ENCODE measurements around the gene JPH4. TPM values are rescaled to one million over a fixed set of nuclear protein-coding genes. Genes with fewer than 3 reads are reported as not detected.
A peak's percentile ranks its signal among the peaks of the same experiment; 100 is the strongest.
"Not testable (repeated sequence)": the region's sequence is repeated elsewhere in the genome, so short reads cannot be mapped to it uniquely, and the experiment has no call there.

Gene JPH4
- total RNA-seq, 2 donors from 2014 or later: 4.3 to 5.6 TPM

DNA sequence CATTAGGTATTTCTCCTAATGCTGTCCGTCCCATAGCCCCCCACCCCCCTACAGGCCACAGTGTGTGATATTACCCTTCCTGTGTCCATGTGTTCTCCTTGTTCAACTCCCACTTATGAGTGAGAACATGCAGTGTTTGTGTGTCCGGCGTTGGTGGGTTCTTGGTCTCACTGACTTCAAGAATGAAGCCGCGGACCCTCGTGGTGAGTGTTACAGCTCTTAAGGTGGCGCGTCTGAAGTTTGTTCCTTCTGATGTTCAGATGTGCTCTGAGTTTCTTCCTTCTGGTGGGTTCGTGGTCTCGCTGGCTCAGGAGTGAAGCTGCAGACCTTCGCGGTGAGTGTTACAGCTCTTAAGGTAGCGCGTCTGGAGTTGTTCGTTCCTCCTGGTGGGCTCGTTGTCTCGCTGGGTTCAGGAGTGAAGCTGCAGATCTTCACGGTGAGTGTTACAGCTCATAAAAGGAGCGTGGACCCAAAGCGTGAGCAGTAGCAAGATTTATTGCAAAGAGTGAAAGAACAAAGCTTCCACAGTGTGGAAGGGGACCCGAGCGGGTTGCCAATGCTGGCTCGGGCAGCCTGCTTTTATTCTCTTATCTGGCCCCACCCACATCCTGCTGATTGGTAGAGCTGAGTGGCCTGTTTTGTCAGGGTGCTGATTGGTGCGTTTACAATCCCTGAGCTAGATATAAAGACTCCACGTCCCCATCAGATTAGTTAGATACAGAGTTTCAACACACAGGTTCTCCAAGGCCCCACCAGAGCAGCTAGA is 5.4 kb upstream of the JPH4 start:
- DNase-seq (ENCODE audit: low spot score): peak; percentile 48

DNA sequence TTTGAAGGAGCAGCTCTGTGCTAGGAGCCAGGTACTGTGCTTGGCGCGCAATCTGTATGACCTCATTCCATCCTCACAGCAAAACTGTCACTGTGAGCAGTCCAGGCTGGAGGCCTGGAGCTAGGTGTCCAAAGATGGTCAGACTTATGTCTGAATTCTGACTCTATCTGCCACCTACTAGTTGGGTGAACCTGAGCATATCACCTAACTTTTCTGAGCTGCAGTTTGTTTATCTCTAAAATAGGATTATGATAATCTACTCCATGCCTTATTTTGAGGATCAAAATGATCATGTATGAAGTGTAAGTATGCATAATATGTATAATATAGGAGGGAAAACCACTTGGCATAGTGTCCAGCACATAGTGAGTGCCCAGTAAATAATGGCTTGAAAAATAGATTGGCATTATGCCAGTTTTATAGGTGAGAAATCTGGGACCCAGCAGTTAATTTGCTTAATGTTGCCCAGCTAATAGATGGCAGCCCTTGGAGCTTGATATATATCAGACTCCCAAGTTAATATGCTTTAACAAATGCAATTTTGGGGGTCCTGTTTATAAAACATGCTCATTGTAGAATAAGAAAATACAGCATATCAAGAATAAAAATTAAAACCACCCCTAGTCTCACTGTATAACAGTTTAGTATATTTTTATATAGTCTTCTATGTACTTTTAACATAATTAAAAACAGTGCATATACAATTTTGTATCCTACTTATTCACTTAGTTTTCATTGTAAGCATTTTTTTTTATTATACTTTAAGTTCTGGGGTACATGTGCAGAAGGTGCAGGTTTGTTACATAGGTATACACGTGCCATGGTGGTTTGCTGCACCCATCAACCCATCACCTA is 4.5 kb upstream of the JPH4 start:
- intact Hi-C loops (cut with DNase I): no loop called here
- no peak for DNase-seq (ENCODE audit: low spot score)

More for the DNA sequence above, 5.4 kb upstream of the JPH4 start:
- intact Hi-C loops (cut with DNase I): not testable (repeated sequence)

DNA sequence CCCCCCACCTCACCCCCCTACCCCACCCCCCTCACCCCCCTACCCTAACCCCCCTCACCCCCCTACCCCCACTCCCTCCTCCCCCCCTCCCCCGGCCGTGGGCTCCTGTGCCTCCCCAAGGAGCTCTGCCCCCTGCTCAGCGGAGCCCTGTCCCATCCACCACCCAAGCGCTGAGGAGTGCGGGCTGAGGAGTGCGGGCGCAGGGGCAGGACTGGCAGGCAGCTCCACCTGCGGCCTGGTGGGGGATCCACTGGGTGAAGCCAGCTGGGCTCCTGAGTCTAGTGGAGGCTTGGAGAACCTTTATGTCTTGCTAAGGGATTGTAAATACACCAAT is 2.3 kb upstream of the JPH4 start:
- intact Hi-C loops (cut with DNase I): no loop called here
- DNase-seq (ENCODE audit: low spot score): peak; percentile 45

DNA sequence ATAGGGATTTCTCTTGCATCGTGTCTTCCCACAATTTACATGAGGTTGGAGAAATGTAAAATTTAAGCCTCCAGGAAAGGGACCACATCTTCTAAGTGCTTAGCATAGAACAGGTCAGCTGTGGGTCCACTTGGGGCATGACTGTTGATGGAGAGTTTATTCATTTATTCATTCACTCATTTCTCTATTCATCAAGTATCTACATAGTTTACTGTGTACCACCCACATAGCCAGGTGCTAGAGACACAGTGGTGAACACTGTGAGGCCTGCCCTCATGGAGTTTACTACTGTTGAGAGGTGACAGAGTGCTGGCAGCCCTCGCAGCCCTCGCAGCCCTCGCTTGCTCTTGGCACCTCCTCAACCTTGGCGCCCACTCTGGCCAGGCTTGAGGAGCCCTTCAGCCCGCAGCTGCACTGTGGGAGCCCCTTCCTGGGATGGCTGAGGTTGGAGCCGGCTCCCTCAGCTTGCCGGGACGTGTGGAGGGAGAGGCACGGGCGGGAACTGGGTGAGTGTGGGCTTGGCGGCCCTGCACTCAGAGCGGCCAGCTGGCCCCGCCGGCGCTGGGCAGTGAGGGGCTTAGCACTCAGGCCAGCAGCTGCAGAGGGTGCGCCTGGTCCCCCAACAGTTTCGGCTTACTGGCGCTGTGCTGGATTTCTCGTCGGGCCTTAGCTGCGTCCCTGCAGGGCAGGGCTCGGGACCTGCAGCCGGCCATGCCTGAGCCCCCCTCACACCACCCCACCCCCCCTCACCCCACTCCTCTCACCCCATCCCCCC is 1.7 kb upstream of the JPH4 start:
- intact Hi-C loops (cut with DNase I): no loop called here
- peak; percentile 52 for DNase-seq (ENCODE audit: low spot score)

DNA sequence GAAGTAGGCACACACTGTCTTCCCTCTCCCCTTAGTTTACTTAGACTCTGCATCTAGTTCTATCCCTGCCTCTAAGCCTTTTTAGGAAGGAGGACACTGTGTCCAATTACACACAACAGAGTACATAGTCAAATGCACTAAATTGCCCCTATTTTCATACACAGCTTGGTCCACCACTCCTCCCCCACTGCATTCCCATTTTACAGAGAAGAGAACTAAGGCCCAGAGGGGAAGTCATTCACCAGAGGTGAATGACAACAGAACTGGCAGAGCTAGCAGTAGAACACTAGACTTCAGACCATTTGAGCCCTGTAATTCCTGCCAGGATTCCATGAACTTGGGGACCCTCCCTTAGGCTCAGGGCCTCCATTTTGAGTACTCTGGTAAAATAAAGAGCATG is 1.1 kb upstream of the JPH4 start:
- intact Hi-C loops (cut with DNase I): no loop called here
- DNase-seq (ENCODE audit: low spot score): peak; percentile 29

DNA sequence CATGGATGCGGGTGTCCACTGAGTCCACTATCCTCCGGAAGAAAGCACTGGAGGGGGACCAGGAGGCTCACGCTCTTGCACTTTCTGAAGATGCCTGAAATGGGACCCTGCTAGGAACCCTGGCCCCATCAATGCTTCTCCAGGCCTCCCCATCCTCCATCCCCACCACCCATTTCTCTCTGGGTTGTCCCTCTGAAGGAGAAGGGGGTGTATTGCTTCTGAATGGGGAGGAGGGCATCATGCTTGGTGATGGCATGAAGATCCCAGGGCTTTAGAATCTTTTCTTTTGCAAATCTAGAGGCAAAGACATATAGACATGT is 681 bp upstream of the JPH4 start:
- DNase-seq (ENCODE audit: low spot score): no peak
- intact Hi-C loops (cut with DNase I): no loop called here

DNA sequence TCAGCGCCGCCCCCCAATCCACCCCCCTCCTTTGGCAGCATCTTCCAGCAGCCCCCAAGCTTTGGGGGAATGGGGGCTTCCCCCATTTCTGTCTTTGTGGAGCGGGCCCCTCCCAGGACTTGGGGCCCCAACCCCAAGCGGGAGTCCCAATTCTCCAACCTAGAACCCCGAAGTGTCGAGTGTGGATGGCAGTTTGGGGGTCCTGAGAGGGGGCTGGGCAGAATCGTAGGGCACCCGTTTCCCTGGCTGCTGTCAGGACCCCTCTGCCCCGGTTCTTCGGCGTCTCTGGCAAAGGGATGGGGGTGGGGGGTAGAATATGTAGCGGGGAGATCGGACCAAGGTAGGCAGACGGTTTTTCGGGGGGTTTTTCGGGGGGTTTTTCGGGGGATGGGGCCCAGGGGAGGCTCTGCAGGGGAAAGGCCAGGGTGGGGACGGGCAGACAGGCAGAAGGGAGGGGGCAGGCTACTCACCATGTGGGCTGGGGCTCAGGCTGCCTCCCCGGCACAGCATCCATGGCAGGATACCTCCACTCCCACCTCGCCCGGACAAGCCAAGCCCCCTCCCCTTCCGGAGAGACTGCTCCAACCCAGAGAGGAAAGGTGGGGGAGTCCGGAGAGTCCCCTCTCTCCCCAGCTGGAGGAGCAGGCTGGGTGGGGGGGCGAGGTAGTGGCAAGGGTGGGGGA is 739 bp downstream of the JPH4 start:
- intact Hi-C loops (cut with DNase I): no loop called here
- DNase-seq (ENCODE audit: low spot score): peak; percentile 42

DNA sequence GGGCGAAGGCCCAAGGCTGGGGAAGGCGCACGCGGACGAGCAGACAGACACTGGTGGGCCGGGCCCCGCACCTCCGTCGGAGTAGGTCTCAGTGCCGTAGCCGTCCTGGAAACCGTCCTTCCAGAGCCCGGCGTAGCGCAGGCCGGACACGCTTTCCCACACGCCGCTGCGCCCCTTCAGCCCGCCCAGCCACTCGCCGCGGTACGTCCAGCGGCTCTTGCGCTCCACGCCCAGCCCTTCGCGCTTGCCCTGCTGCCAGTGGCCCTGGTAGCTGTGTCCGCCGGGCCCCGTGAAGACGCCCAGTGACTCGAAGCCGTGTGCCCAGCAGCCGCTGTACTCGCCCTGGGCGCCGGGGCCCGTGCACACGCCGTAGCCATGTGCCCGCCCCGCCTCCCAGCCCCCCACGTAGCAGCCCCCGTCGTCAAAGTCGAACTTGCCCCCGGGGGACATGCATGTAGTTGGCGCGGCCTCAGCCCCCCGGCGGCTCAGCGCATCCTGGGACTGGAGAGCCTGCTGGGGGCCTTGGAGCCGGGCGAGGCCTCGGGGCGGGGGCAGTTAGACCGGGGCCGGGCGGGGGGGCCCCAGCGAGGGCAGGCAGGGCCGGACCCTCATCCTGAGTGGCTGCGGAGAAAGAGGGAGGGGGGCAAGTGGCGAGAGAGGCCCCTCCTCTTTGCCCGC is 1.4 kb downstream of the JPH4 start:
- DNase-seq (ENCODE audit: low spot score): peak; percentile 81

DNA sequence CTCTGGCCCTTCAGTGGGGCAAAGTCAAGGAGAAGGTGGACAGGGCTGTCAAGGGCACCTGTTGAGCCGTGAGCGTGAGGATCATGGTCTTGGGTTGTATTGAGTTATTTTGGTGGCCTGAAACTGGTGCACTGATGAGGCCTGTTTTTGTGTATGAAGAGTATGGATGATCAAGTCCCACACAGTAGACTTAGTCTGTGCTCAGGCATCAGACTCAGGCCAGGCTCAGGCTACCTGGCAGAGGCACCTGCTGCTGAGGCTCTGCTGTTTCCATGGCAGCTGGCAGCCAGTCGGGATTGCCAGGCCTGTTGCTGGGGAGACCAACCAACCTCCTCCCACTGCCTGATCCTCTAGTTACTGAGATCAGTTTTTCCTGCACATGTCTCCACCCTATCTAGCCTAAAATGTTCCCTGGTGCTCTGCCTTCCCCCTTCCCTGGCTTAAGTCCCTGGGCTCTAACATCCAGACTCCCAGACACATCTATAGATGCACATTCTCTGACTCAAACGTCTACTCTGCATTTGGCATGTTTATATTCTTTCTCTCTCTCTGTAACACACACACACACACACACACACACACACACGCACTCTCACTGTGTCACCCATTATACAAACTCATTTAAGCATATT is 5.1 kb downstream of the JPH4 start:
- peak; percentile 48 for DNase-seq (ENCODE audit: low spot score)
- intact Hi-C loops (cut with DNase I): no loop called here

More for the DNA sequence above, 1.4 kb downstream of the JPH4 start:
- intact Hi-C loops (cut with DNase I): no loop called here

DNA sequence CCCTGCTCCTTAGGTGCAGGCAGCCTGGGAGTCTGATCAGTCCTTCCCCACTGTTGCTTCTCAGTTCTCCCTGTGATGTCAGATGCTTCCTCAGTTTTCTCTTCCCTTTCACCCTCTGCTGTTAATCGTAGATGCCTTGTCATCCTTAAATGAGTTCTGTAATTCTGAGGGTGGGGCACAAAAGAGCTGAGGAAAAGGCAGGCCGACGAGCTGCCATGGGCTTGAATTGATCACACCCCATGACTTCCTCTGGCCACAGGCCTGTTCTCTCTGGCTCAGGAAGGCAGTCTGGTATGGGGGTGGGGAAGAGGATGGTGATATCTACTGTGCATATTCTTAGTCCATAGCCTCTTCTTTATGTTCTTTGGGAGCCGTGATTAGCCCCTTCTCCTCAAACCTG is 5.8 kb downstream of the JPH4 start:
- peak; percentile 81 for DNase-seq (ENCODE audit: low spot score)
- intact Hi-C loops (cut with DNase I): no loop called here

DNA sequence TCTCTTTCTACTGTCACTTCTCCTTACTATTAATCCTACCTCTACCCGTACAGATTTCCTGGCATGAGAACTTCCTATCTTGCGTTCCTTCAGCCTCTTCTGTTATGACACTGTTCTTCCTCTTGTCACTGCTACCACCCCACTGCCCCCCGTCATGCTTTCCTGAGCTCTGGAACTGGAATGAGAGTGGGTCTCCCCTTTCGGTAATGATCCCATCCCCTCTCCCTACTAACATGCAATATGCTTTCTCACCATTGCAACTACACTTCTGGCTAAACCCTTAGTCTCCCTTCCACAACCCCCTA is 6.1 kb downstream of the JPH4 start:
- DNase-seq (ENCODE audit: low spot score): no peak

DNA sequence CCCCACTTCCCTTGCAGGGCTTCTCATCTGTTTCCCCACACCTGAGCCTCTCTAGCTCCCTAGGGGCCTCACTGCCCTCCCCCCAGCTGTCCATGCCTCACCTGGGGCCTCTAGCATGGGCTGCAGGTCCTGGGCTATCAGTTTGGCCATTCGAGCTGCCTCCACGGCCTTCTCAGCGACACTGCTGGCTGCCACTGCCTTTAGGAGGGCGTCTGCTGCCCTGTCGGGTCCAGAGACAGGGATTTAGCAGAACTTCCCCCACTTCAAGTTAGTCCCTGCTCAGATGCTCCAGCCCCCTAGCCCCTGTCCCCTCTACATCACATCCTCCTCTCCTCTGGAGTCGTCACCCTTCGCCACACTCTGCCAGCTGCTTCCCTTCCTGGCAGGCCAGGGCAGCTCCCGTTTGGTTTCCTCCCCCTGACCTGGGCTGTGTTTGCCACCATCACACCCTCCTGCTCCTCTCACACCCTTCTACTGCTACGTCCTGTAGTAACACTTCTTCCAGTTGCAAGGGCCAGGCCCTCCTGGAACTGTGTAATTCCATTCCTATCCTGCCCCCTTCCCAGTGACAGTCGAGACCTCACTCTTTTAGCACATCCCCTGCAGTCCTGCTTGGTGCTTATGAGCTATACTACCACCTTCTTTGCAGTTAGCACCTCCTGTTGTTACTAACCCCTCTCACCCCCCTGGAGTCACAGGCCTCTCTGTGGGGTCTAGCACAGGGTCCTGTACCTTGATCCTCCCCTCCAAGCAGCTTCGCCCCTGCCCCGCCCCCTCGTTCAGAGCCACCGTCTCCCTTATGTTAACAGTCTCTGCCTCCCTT is 6.7 kb downstream of the JPH4 start:
- intact Hi-C loops (cut with DNase I): no loop called here
- DNase-seq (ENCODE audit: low spot score): peak; percentile 72

More for the DNA sequence above, 6.1 kb downstream of the JPH4 start:
- intact Hi-C loops (cut with DNase I): no loop called here

DNA sequence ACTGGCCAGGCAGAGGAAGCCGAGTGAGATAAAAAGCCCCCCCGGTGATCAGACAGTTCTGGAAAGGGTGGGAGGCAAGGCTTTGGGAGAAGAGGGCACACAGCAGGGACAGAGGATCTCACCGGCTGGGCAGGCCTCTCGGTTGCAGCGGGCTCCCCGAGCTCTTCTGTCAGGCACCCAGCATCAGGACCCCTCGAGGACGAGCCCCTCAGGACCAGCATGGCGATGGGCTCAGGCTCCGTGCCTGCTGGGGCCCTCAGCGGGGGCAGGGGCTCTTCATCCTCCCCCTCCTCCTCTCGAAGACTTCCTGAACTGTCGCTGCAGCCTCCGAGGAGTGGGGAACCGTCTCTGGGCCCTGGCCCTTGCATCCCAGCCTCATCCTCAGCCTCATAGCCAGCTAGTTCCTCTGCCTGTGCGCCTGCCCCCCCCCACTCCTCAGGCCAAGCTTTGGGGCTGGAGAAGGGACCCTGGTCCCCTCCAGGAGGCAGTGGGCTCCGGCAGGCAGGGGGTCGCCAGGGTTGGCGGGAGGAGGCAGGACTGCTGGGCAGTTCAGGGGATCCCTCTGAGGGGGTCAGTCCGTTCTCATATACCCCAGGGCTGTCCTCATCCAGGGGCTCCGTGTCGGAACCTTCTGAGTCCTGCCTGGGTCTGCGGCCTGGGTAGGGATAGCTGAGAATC is 7.6 kb downstream of the JPH4 start:
- intact Hi-C loops (cut with DNase I): no loop called here
- peak; percentile 68 for DNase-seq (ENCODE audit: low spot score)

DNA sequence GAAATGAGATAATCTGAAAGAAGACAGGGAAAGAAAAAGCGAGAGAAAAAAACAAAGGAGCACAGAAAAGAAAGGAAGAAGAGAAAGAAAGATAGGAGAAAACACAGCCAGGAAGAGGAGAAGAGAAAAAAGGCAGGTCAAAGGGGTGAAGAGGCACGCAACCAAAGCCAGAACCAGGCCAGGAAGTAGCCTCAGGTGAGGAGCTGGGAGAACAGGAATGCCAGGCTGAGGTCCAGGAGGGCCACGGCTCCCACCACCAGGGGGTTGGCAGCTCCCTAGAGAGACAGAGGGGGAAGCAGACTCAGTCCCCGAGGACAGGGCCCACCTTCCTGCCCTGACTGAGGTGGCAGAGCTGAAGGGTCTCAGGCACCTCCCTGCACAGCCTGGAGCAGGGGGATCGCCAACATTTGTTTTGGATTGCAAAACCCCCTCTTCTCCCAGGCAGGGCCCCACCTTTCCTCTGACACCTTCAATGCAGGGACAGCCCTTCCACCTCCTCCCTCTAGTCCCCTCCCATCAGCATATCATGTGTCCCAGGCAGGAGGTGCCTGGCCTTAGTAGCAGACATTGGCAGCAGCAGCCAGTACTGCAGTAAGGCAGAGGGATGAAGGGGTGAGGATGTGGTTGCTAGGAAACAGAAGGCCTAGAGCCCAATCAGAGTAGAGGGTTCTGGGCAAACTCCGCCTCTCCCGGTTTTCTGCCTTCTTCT is 9.0 kb downstream of the JPH4 start:
- peak; percentile 58 for DNase-seq (ENCODE audit: low spot score)
- intact Hi-C loops (cut with DNase I): loop anchor here in 1 of 2 donors (10.0 kb wide), 1 partner anchor 235 kb away; no protein-coding TSS in a partner anchor

DNA sequence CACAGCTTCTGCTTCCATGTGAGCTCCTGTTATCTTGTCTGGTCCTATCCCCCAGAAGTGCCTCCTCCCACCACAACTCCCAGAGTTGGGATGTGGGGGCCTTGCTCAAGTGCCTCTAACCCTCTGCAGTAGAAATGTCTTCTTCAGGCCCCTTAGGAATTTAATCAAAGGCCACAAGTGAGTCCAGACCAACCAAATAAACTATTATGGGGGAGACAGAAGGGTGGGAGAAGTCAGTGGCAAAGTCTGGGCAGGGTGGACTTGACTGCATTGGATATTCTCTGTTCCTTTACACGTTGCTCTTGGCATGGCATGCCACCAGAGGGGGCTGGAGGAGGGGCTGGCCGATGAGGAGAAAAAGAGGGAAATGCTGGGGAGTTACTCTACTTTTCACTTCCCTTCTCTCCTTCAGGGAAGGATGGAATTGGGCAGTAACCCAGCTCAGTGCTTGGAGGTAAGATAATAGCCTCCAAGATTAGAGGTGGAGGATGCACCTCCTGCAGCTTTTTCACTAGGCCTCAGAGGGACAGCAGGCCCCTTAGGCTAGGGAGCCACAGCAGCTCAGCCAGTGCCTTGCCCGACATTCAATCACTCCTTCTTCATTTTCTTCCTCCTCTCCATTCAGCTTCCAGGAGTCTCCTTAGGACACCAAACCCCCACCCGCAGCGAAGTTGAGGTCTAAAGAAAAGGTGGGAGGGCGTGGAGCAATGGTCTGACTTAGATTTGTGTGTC is 9.8 kb downstream of the JPH4 start:
- intact Hi-C loops (cut with DNase I): loop anchor here in 1 of 2 donors (10.0 kb wide), 1 partner anchor 234 kb away; no protein-coding TSS in a partner anchor
- DNase-seq (ENCODE audit: low spot score): peak; percentile 69

All from posterior vena cava (tissue), 2 donors.